Natural killer cell (primary cell): ENCODE measurements around the gene ITPRID2. TPM values are rescaled to one million over a fixed set of nuclear protein-coding genes. Genes with fewer than 3 reads are reported as not detected.

Experiments used
- ATAC-seq, 3 donors: fragments of 150-1000 bp in 2 of 3; fragments of 200-7000 bp in 1 of 3; cut with Tn5 transposase; 1 replicate in 1 of 3; 2 replicates in 2 of 3; pipeline ENCODE4 v1.10.0; 2021; ENCODE audit warnings: mild to moderate bottlenecking in 2 of 3, moderate library complexity in 2 of 3
- DNase-seq, 2 donors: peaks; one replicate each; pipeline versions ENCODE4 v3.0.0 to v3.0.0-alpha.2; 2013 to 2021; ENCODE audit warnings: mixed read lengths in 1 of 2
- H3K27ac ChIP-seq: one replicate; pipeline ENCODE4 v1.5.1; 2013; ENCODE audit warnings: mild to moderate bottlenecking, low read length
- H3K27me3 ChIP-seq: one replicate; pipeline ENCODE4 v1.6.1; 2013; ENCODE audit warnings: low read length; ENCODE audit not compliant: control insufficient read depth, insufficient read depth
- H3K36me3 ChIP-seq: one replicate; pipeline ENCODE4 v1.6.1; 2013; ENCODE audit warnings: low read length; ENCODE audit not compliant: control insufficient read depth, insufficient read depth
- H3K4me1 ChIP-seq: one replicate; pipeline ENCODE4 v1.6.1; 2013; ENCODE audit warnings: low read length; ENCODE audit not compliant: control insufficient read depth, insufficient read depth
- H3K4me3 ChIP-seq: one replicate; pipeline ENCODE4 v1.5.1; 2013; ENCODE audit warnings: low read length
- H3K9me3 ChIP-seq: one replicate; pipeline ENCODE4 v1.6.1; 2013; ENCODE audit warnings: low read length; ENCODE audit not compliant: control insufficient read depth, insufficient read depth
- H3K27ac Mint-ChIP-seq, 2 donors: one replicate each; pipeline ENCODE4 v1.8.0; 2022; ENCODE audit warnings: mild to moderate bottlenecking in 2 of 2, mixed read lengths in 2 of 2, moderate library complexity in 1 of 2
- H3K27me3 Mint-ChIP-seq, 2 donors: one replicate each; pipeline ENCODE4 v1.8.0; 2022; ENCODE audit warnings: low read depth in 2 of 2, mixed read lengths in 2 of 2
- H3K36me3 Mint-ChIP-seq: one replicate; pipeline ENCODE4 v1.8.0; 2022; ENCODE audit warnings: mixed read lengths
- H3K4me1 Mint-ChIP-seq, 2 donors: one replicate each; pipeline ENCODE4 v1.8.0; 2022; ENCODE audit warnings: mixed read lengths in 2 of 2
- H3K4me3 Mint-ChIP-seq: one replicate; pipeline ENCODE4 v1.8.0; 2022; ENCODE audit warnings: mild to moderate bottlenecking, moderate library complexity, mixed read lengths
- H3K9me3 Mint-ChIP-seq, 2 donors: one replicate each; pipeline ENCODE4 v1.8.0; 2022; ENCODE audit warnings: mixed read lengths in 2 of 2
- CTCF ChIP-seq: fragments of 200-600 bp; IDR thresholded peaks from one replicate; pipeline ENCODE4 v1.8.0; 2022; ENCODE audit warnings: antibody characterized with exemption
- WGBS: methylation state at CpG from one replicate; pipeline ENCODE4 v1.1.7; 2013; ENCODE audit warnings: missing lambda C conversion rate; ENCODE audit not compliant: insufficient coverage; 5-methylcytosine and 5-hydroxymethylcytosine counted together
- intact Hi-C: fragments of 100-400 bp; cut with micrococcal nuclease; formaldehyde crosslinking; loops from one replicate; pipeline ENCODE4 v1.14.2; 2022
- total RNA-seq, 4 donors: library from RNA; stranded (reverse); fragments of 120-200 nt in 1 of 4; gene quantifications; one replicate each; pipeline versions ENCODE4 v1.2.3 to v1.2.4, GENCODE V29; 2013 to 2022

ITPRID2 gene
- total RNA-seq, 3 donors from 2014 or later (not counting 1 experiment from before 2014, with no cell fraction given): 63.7 to 89.6 (median 65.8) TPM

GRCh38 chr2:181891966-181892798, 652 bp downstream of the ITPRID2 start:
- Mint-ChIP-seq H3K4me1 (peaks cover 28 to 29% of the 10 kb centered on the region in 2 donors), H3K36me3 (no peaks in the 10 kb centered on the region), H3K27ac (peak overlapping the region; percentile 76 to 97), H3K4me3 (peak overlapping the region; percentile 97), H3K9me3 (no peaks in the 10 kb centered on the region), H3K27me3 (peaks cover 11 to 15% of the 10 kb centered on the region in 2 donors)
- Histone ChIP-seq H3K9me3 (no peaks in the 10 kb centered on the region), H3K27ac (peak overlapping the region; percentile 77), H3K27me3 (peaks cover 7% of the 10 kb centered on the region), H3K4me3 (peak overlapping the region; percentile 91), H3K36me3 (no peaks in the 10 kb centered on the region), H3K4me1 (peaks cover 6% of the 10 kb centered on the region)
- intact Hi-C loops: loop anchor here (5.0 to 10.0 kb wide), 2 partner anchors 420 to 907 kb away; partner anchors contain the start of gene UBE2E3
- under 1% methylated on average over 83 of the region's 83 CpGs for WGBS
- DNase-seq: peak; percentile 50 to 74
- no peak for TF ChIP-seq CTCF
- peak; percentile 54 to 62 (median 61) for ATAC-seq

DNA sequence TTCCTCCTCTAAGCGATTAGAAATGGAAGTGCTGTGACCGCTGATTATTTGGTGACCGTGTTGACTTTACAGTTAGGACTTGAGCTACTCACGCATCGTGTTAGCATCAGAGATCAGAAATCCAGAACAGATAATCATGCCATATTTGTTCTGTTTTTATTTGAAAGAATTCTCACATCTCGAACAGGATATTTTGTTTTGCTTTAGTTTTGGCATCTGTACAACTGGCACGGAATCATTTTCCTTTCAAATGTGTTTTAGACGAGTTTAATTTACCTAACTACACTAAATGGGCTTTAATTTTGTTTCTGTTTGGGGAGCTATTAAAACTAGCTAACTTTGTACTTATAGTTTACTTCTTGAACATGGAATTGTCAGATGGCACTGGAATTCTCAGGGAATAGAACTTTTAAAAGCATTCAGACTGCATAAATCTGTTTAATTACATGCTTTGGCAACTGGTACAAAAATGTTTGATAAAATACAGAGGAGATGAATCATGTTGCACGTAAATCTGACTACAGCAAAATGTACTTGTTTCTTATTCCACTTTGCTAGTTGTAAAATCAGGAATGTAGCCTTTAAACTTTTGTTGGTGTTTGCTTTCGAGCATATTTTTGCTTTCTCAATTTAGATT, 1.4 kb downstream of the ITPRID2 start:
- WGBS: 12% methylated on average over 7 of the region's 10 CpGs
- Histone ChIP-seq H3K27ac (no peak overlapping the region), H3K4me1 (peaks cover 6% of the 10 kb centered on the region), H3K9me3 (no peaks in the 10 kb centered on the region), H3K4me3 (peak overlapping the region; percentile 91), H3K36me3 (no peaks in the 10 kb centered on the region), H3K27me3 (peaks cover 6% of the 10 kb centered on the region)
- ATAC-seq (no peak), DNase-seq (no peak)
- intact Hi-C loops: loop anchor here (5.0 to 10.0 kb wide), 2 partner anchors 421 to 908 kb away; partner anchors contain the start of gene UBE2E3
- H3K27me3 Mint-ChIP-seq: peaks cover 10% of the 10 kb centered on the region in 2 donors
- H3K9me3 Mint-ChIP-seq: no peaks in the 10 kb centered on the region
- H3K27ac Mint-ChIP-seq: peak overlapping the region; percentile 76 to 97
- peaks cover 28 to 29% of the 10 kb centered on the region in 2 donors for H3K4me1 Mint-ChIP-seq
- no peak for TF ChIP-seq CTCF
- peak overlapping the region; percentile 97 for H3K4me3 Mint-ChIP-seq
- H3K36me3 Mint-ChIP-seq: no peaks in the 10 kb centered on the region

DNA sequence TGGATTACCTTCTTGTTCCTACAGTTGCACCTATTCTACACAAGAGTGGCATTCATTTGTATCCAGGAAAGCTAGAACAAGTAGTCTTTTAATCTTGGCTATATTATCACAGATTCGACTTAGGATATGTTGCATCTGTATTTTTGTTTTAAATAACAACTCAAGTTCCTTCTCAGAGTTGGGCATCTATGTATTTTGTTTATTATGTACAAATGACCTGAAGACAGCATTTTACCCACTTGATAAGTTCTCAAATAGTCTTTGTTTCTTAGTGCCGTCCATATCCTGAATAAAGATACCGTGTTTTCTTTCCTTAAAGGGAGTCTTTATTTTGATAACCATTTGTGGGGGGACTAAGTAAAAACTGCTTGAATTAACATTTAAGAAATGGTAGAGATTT, 2.9 kb downstream of the ITPRID2 start:
- intact Hi-C loops: loop anchor here (5.0 to 10.0 kb wide), 2 partner anchors 422 to 910 kb away; partner anchors contain the start of gene UBE2E3
- no peak for DNase-seq
- Mint-ChIP-seq H3K4me3 (peak overlapping the region; percentile 9), H3K27me3 (peaks cover 0 to 7% of the 10 kb centered on the region in 2 donors), H3K9me3 (no peaks in the 10 kb centered on the region), H3K36me3 (peaks cover 8% of the 10 kb centered on the region), H3K27ac (no peak overlapping the region), H3K4me1 (peaks cover 28 to 29% of the 10 kb centered on the region in 2 donors)
- peaks cover 3% of the 10 kb centered on the region for H3K27me3 ChIP-seq
- 100% methylated on average over 1 of the region's 3 CpGs for WGBS
- H3K36me3 ChIP-seq: peaks cover 4% of the 10 kb centered on the region
- TF ChIP-seq CTCF: no peak
- no peak overlapping the region for H3K27ac ChIP-seq
- H3K4me1 ChIP-seq: peaks cover 6% of the 10 kb centered on the region
- H3K9me3 ChIP-seq: no peaks in the 10 kb centered on the region
- H3K4me3 ChIP-seq: no peak overlapping the region
- no peak for ATAC-seq
